HCT116 (cell line): ENCODE results near the gene AZIN2. TPM values are rescaled to one million over a fixed set of nuclear protein-coding genes. Genes with fewer than 3 reads are reported as not detected.

Experiments used
- ATAC-seq: fragments of 200-7000 bp; cut with Tn5 transposase; 2 replicates; pipeline ENCODE4 v1.9.1; 2020; ENCODE audit warnings: mild to moderate bottlenecking, moderate library complexity
- BruUV-seq: library from RNA; stranded (reverse); fragments of 400-500 nt; replicated peaks from 2 replicates; lab custom pipeline; 2021; lab: Mats Ljungman, UMichigan
- CTCF ChIA-PET: fragments of 300-600 bp; sonication (Branson Sonifier 250); formaldehyde crosslinking; loops from one replicate; lab custom pipeline; 2021; ENCODE audit warnings: antibody characterized with exemption; lab: Charles Lee
- POLR2A ChIA-PET: fragments of 300-600, 350-600 bp; sonication (Branson Sonifier 250); formaldehyde crosslinking; loops from one replicate; lab custom pipeline; 2021; ENCODE audit warnings: antibody characterized with exemption; lab: Charles Lee
- RAD21 ChIA-PET, 2 experiments: fragments of 300-600 bp; sonication (Branson Sonifier 250); formaldehyde crosslinking; loops; one replicate each; lab custom pipeline; 2023; ENCODE audit warnings: low total read pairs in 2 of 2; ENCODE audit not compliant: uncharacterized antibody in 2 of 2, unreplicated experiment in 2 of 2, low non-redundant PET in 1 of 2; lab: Charles Lee
- DNase-seq: peaks from one replicate; pipeline ENCODE4 v3.0.0-alpha.2; 2010; ENCODE audit warnings: low read depth, low spot score
- H2AFZ ChIP-seq: fragments of 200-600 bp; shearing (Covaris generic), sonication (generic); 2 replicates; pipeline ENCODE4 v1.6.1; 2017; ENCODE audit warnings: low read depth, mixed run types, mixed read lengths, antibody characterized with exemption, low read length; ENCODE audit not compliant: poor library complexity, severe bottlenecking
- H3K27ac ChIP-seq: 2 replicates; pipeline ENCODE4 v1.5.1; 2012; ENCODE audit warnings: low read depth, low read length
- H3K27me3 ChIP-seq: fragments of 200-600 bp; sonication (generic); 2 replicates; pipeline ENCODE4 v1.6.1; 2016; ENCODE audit warnings: mixed run types, low read length, mixed read lengths; ENCODE audit not compliant: insufficient read depth
- H3K36me3 ChIP-seq, 2 experiments: fragments of 200-500 bp in 1 of 2; fragments of 200-600 bp in 1 of 2; sonication (Bioruptor generic) in 1 of 2; sonication (generic) in 1 of 2; 2 replicates each; pipeline versions ENCODE4 v1.5.1 to v1.6.1; 2014 to 2016; ENCODE audit warnings: low read length in 2 of 2, inconsistent platforms in 1 of 2, mixed read lengths in 1 of 2, mixed run types in 1 of 2; ENCODE audit not compliant: insufficient read depth in 2 of 2, control insufficient read depth in 1 of 2
- H3K4me1 ChIP-seq, 2 experiments: fragments of 200-600 bp in 1 of 2; sonication (generic) in 1 of 2; 2 replicates each; pipeline versions ENCODE4 v1.5.1 to v1.6.1; 2012 to 2017; ENCODE audit warnings: low read length in 2 of 2, inconsistent platforms in 1 of 2, mild to moderate bottlenecking in 1 of 2, mixed read lengths in 1 of 2, mixed run types in 1 of 2, moderate library complexity in 1 of 2; ENCODE audit not compliant: insufficient read depth in 2 of 2, control insufficient read depth in 1 of 2
- H3K4me2 ChIP-seq: fragments of 200-600 bp; sonication (generic); 2 replicates; pipeline ENCODE4 v1.6.1; 2017; ENCODE audit warnings: mixed run types, low read length, mixed read lengths
- H3K4me3 ChIP-seq, 2 experiments: fragments of 200-600 bp in 1 of 2; sonication (generic) in 1 of 2; replicated peaks in 1 of 2; 2 replicates each; pipeline ENCODE4 v1.5.1; 2011 to 2016; ENCODE audit warnings: low read length in 2 of 2, control low read depth in 1 of 2, low read depth in 1 of 2, mild to moderate bottlenecking in 1 of 2, mixed read lengths in 1 of 2, mixed run types in 1 of 2
- H3K79me2 ChIP-seq: fragments of 200-600 bp; sonication (generic); 2 replicates; pipeline ENCODE4 v1.6.1; 2017; ENCODE audit warnings: mild to moderate bottlenecking, mixed run types, low read length, moderate library complexity, mixed read lengths; ENCODE audit not compliant: insufficient read depth
- H3K9ac ChIP-seq: fragments of 200-600 bp; sonication (generic); 2 replicates; pipeline ENCODE4 v1.6.1; 2016; ENCODE audit warnings: low read length, mixed read lengths
- H3K9me2 ChIP-seq: fragments of 200-600 bp; sonication (generic), shearing (Covaris generic); 2 replicates; pipeline ENCODE4 v1.6.1; 2017; ENCODE audit warnings: mixed run types, mild to moderate bottlenecking, moderate library complexity; ENCODE audit not compliant: insufficient read depth
- H3K9me3 ChIP-seq, 2 experiments: fragments of 200-500 bp in 1 of 2; fragments of 200-600 bp in 1 of 2; sonication (Bioruptor generic) in 1 of 2; sonication (generic) in 1 of 2; 2 replicates each; pipeline ENCODE4 v1.6.1; 2014 to 2017; ENCODE audit warnings: low read length in 2 of 2, mixed read lengths in 2 of 2, inconsistent platforms in 1 of 2, low read depth in 1 of 2, mild to moderate bottlenecking in 1 of 2, mixed run types in 1 of 2, moderate library complexity in 1 of 2; ENCODE audit not compliant: control insufficient read depth in 1 of 2, insufficient read depth in 1 of 2
- H4K20me1 ChIP-seq: fragments of 200-600 bp; sonication (generic), shearing (Covaris generic); 2 replicates; pipeline ENCODE4 v1.6.1; 2017; ENCODE audit warnings: mixed run types, mild to moderate bottlenecking, moderate library complexity; ENCODE audit not compliant: insufficient read depth
- CBX3 ChIP-seq: IDR thresholded peaks from 2 replicates; pipeline ENCODE4 v1.6.1; 2012; ENCODE audit warnings: low read depth
- EGR1 ChIP-seq: IDR thresholded peaks from 2 replicates; pipeline ENCODE4 v1.6.1; 2012; ENCODE audit warnings: low read depth
- FOSL1 ChIP-seq: IDR thresholded peaks from 2 replicates; pipeline ENCODE4 v1.6.1; 2012; ENCODE audit warnings: low read depth
- JUND ChIP-seq: IDR thresholded peaks from 2 replicates; pipeline ENCODE4 v1.6.1; 2012
- MAX ChIP-seq: IDR thresholded peaks from 2 replicates; pipeline ENCODE4 v1.6.1; 2012
- POLR2A ChIP-seq: IDR thresholded peaks from 2 replicates; pipeline ENCODE4 v1.7.0; 2011; ENCODE audit warnings: borderline replicate concordance; ENCODE audit not compliant: insufficient read depth, insufficient read length; ENCODE audit errors: extremely low read depth
- POLR2AphosphoS5 ChIP-seq: IDR thresholded peaks from 2 replicates; pipeline ENCODE4 v1.6.1; 2011; ENCODE audit warnings: mild to moderate bottlenecking, low read depth, low read length, moderate library complexity
- RAD21 ChIP-seq: IDR thresholded peaks from 2 replicates; pipeline ENCODE4 v1.6.1; 2012; ENCODE audit warnings: low read depth, mild to moderate bottlenecking
- SRF ChIP-seq: IDR thresholded peaks from 2 replicates; pipeline ENCODE4 v1.6.1; 2012; ENCODE audit warnings: low read depth
- YY1 ChIP-seq: IDR thresholded peaks from 2 replicates; pipeline ENCODE4 v1.6.1; 2011; ENCODE audit warnings: low read length, low read depth, moderate library complexity, mild to moderate bottlenecking; ENCODE audit not compliant: insufficient replicate concordance; ENCODE audit errors: extremely low read depth
- ZFX ChIP-seq: fragments of 450-650 bp; IDR thresholded peaks from 2 replicates; pipeline ENCODE4 v1.6.1; 2017
- ZNF274 ChIP-seq: fragments of 200-500 bp; sonication (Bioruptor generic); IDR thresholded peaks from 2 replicates; pipeline ENCODE4 v1.6.1; 2014; ENCODE audit warnings: mild to moderate bottlenecking, low read depth, low read length, inconsistent platforms
- intact Hi-C: fragments of 100-400 bp; cut with micrococcal nuclease; formaldehyde crosslinking; loops from 2 replicates; pipeline ENCODE4 v1.10.0; 2022
- total RNA-seq: library from RNA; stranded (reverse); gene quantifications from one replicate; pipeline ENCODE4 v1.2.1, GENCODE V29; 2021; ENCODE audit not compliant: unreplicated experiment
- TF ChIP-seq, protein P1 (sequence below): IDR thresholded peaks from 2 replicates; pipeline ENCODE4 v1.6.1; 2011; ENCODE audit warnings: mild to moderate bottlenecking, low read length, moderate library complexity; ENCODE audit not compliant: insufficient replicate concordance; ENCODE audit errors: extremely low read depth
- TF ChIP-seq, protein P2 (sequence below): IDR thresholded peaks from 2 replicates; pipeline ENCODE4 v1.6.1; 2012
- TF ChIP-seq, protein P3 (sequence below), 3 experiments: fragments of 200-600 bp in 1 of 3; sonication (generic) in 1 of 3; IDR thresholded peaks in 2 of 3; conservative IDR thresholded peaks in 1 of 3; 2 replicates each; pipeline ENCODE4 v1.5.1; 2012 to 2017; ENCODE audit warnings: low read depth in 2 of 3, low read length in 2 of 3, antibody characterized with exemption in 1 of 3, borderline replicate concordance in 1 of 3, control low read depth in 1 of 3, mild to moderate bottlenecking in 1 of 3, mixed read lengths in 1 of 3, mixed run types in 1 of 3, moderate library complexity in 1 of 3; ENCODE audit not compliant: insufficient read depth in 1 of 3

Gene AZIN2
- total RNA-seq, 1 experiment from 2014 or later, result 7.8 TPM

DNA sequence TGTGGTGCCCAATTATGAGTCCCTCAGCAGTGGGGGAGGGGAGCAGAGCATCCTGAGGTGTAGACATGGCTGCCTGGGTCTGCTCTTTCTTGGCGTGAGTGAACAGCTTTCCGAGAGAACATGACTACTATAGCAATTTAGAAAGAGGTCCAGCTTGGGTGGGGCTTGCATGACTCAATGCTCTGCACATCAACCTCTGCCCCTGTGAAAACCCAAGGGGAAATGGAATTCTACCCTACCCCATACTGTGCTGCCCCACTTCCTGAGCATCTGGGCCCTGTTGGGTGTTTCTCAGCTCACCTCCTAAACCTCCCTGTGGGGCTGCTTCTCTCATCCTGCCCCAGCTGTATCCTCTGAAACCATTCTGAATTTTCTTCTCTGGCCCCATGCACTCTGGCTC, 8.2 kb upstream of the AZIN2 start (continued):
- TF ChIP-seq, protein P1, sequence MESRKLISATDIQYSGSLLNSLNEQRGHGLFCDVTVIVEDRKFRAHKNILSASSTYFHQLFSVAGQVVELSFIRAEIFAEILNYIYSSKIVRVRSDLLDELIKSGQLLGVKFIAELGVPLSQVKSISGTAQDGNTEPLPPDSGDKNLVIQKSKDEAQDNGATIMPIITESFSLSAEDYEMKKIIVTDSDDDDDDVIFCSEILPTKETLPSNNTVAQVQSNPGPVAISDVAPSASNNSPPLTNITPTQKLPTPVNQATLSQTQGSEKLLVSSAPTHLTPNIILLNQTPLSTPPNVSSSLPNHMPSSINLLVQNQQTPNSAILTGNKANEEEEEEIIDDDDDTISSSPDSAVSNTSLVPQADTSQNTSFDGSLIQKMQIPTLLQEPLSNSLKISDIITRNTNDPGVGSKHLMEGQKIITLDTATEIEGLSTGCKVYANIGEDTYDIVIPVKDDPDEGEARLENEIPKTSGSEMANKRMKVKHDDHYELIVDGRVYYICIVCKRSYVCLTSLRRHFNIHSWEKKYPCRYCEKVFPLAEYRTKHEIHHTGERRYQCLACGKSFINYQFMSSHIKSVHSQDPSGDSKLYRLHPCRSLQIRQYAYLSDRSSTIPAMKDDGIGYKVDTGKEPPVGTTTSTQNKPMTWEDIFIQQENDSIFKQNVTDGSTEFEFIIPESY, result no peak
- TF ChIP-seq, protein P2, sequence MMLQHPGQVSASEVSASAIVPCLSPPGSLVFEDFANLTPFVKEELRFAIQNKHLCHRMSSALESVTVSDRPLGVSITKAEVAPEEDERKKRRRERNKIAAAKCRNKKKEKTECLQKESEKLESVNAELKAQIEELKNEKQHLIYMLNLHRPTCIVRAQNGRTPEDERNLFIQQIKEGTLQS, result no peak
- no peak for TF ChIP-seq YY1
- no peak for TF ChIP-seq JUND

GRCh38 chr1:33074193-33074945, 6.6 kb upstream of the AZIN2 start:
- H3K27ac ChIP-seq, result no peak overlapping the region
- TF ChIP-seq POLR2A, result no peak
- TF ChIP-seq SRF, result no peak
- TF ChIP-seq, protein P3, sequence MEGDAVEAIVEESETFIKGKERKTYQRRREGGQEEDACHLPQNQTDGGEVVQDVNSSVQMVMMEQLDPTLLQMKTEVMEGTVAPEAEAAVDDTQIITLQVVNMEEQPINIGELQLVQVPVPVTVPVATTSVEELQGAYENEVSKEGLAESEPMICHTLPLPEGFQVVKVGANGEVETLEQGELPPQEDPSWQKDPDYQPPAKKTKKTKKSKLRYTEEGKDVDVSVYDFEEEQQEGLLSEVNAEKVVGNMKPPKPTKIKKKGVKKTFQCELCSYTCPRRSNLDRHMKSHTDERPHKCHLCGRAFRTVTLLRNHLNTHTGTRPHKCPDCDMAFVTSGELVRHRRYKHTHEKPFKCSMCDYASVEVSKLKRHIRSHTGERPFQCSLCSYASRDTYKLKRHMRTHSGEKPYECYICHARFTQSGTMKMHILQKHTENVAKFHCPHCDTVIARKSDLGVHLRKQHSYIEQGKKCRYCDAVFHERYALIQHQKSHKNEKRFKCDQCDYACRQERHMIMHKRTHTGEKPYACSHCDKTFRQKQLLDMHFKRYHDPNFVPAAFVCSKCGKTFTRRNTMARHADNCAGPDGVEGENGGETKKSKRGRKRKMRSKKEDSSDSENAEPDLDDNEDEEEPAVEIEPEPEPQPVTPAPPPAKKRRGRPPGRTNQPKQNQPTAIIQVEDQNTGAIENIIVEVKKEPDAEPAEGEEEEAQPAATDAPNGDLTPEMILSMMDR (IDR thresholded peaks at IDR 0.05 in 2 of 3, conservative IDR thresholded peaks at IDR 0.05 in 1 of 3; ENCODE audit: borderline replicate concordance in 1 of 3, insufficient read depth in 1 of 3, low read depth in 2 of 3, low read length in 2 of 3), result no peak
- TF ChIP-seq EGR1, result no peak
- TF ChIP-seq ZFX, result no peak
- TF ChIP-seq, protein P1, result no peak
- TF ChIP-seq RAD21, result no peak
- TF ChIP-seq CBX3, result no peak
- no peak for TF ChIP-seq POLR2AphosphoS5
- no peak for TF ChIP-seq ZNF274
- no peak for TF ChIP-seq FOSL1
- no peak for TF ChIP-seq MAX
- TF ChIP-seq, all 23 proteins: peak for 0
- ChIA-PET RAD21 (interaction anchor here in 1 of 2 experiments (0.7 kb wide), 1 partner anchor 8 kb away, joined by 3 read pairs; no protein-coding TSS in a partner anchor), POLR2A (interaction anchor here (0.8 kb wide), 1 partner anchor 347 kb away, joined by 3 read pairs; no protein-coding TSS in a partner anchor), CTCF (interaction anchor here (1.1 kb wide), 1 partner anchor 12 kb away, joined by 6 read pairs; no protein-coding TSS in a partner anchor)
- intact Hi-C loops, result no loop called here
- no peak for ATAC-seq
- no peak overlapping the region for H2AFZ ChIP-seq
- no peak overlapping the region for H3K4me3 ChIP-seq
- no peak overlapping the region for H3K9ac ChIP-seq
- H3K9me3 ChIP-seq, result no peaks in the 10 kb centered on the region
- BruUV-seq, result no TSS peak
- no peak overlapping the region for H3K4me2 ChIP-seq
- H3K79me2 ChIP-seq, result no peaks in the 10 kb centered on the region
- no peak for DNase-seq
- H4K20me1 ChIP-seq, result no peaks in the 10 kb centered on the region
- no peaks in the 10 kb centered on the region for H3K36me3 ChIP-seq
- no peaks in the 10 kb centered on the region for H3K9me2 ChIP-seq
- peaks cover 0 to 3% of the 10 kb centered on the region in 2 experiments; a peak in 1 of 4 replicates for H3K4me1 ChIP-seq
- no peaks in the 10 kb centered on the region for H3K27me3 ChIP-seq
